B cell (primary cell): ENCODE data around the gene FBXL16. TPM values are rescaled to one million over a fixed set of nuclear protein-coding genes. Genes with fewer than 3 reads are reported as not detected.

Experiments used
- ATAC-seq: fragments of 200-7000 bp; cut with Tn5 transposase; one replicate; pipeline ENCODE4 v1.10.0; 2021; ENCODE audit warnings: low read depth, mild to moderate bottlenecking, moderate number of reproducible peaks, moderate library complexity
- CTCF ChIA-PET: fragments of 350-600 bp; sonication (Branson Sonifier 250); formaldehyde crosslinking; loops from one replicate; lab custom pipeline; 2021; ENCODE audit warnings: antibody characterized with exemption, inconsistent platforms; lab: Charles Lee
- POLR2A ChIA-PET: fragments of 350-600 bp; sonication (Branson Sonifier 250); formaldehyde crosslinking; loops from one replicate; lab custom pipeline; 2021; ENCODE audit warnings: antibody characterized with exemption; lab: Charles Lee
- DNase-seq: peaks from one replicate; pipeline ENCODE4 v3.0.0; 2013
- H2AFZ ChIP-seq: 2 replicates; pipeline ENCODE4 v1.6.1; 2012; ENCODE audit warnings: mild to moderate bottlenecking, low read depth, low read length; ENCODE audit not compliant: insufficient read depth, poor library complexity, severe bottlenecking
- H3K27ac ChIP-seq, 2 donors: 1 replicate in 1 of 2; 2 replicates in 1 of 2; pipeline ENCODE4 v1.5.1; 2012 to 2013; ENCODE audit warnings: low read length in 2 of 2, mild to moderate bottlenecking in 2 of 2, moderate library complexity in 1 of 2
- H3K27me3 ChIP-seq, 4 experiments: fragments of 200-600 bp in 1 of 4; sonication (generic) in 1 of 4; replicated peaks in 1 of 4; 1 replicate in 2 of 4; 2 replicates in 2 of 4; pipeline versions ENCODE4 v1.6.1 to v1.7.0; 2013 to 2016; ENCODE audit warnings: low read length in 3 of 4, mild to moderate bottlenecking in 2 of 4, mixed read lengths in 1 of 4, moderate library complexity in 1 of 4; ENCODE audit not compliant: insufficient read depth in 4 of 4, control insufficient read depth in 3 of 4; ENCODE audit errors: control extremely low read depth in 1 of 4
- H3K36me3 ChIP-seq, 2 experiments: replicated peaks in 1 of 2; 1 replicate in 1 of 2; 2 replicates in 1 of 2; pipeline versions ENCODE4 v1.6.1 to v1.7.1; 2013; ENCODE audit warnings: low read length in 1 of 2; ENCODE audit not compliant: insufficient read depth in 2 of 2, control insufficient read depth in 1 of 2; ENCODE audit errors: control extremely low read depth in 1 of 2, extremely low read depth in 1 of 2
- H3K4me1 ChIP-seq, 2 donors: fragments of 200-600 bp in 1 of 2; sonication (generic) in 1 of 2; 1 replicate in 1 of 2; 2 replicates in 1 of 2; pipeline versions ENCODE4 v1.5.1 to v1.6.1; 2013 to 2017; ENCODE audit warnings: low read length in 2 of 2; ENCODE audit not compliant: control insufficient read depth in 2 of 2, insufficient read depth in 2 of 2
- H3K4me2 ChIP-seq: replicated peaks from 2 replicates; pipeline ENCODE3; 2012; ENCODE audit warnings: mild to moderate bottlenecking, low read depth, low read length; ENCODE audit not compliant: poor library complexity, severe bottlenecking
- H3K4me3 ChIP-seq, 5 experiments: fragments of 200-600 bp in 1 of 5; sonication (generic) in 1 of 5; 1 replicate in 3 of 5; 2 replicates in 2 of 5; pipeline versions ENCODE4 v1.5.1 to v1.7.0; 2011 to 2016; ENCODE audit warnings: low read length in 4 of 5, mild to moderate bottlenecking in 4 of 5, low read depth in 2 of 5, control low read depth in 1 of 5, moderate library complexity in 1 of 5; ENCODE audit not compliant: insufficient read depth in 1 of 5; ENCODE audit errors: control extremely low read depth in 1 of 5, extremely low read depth in 1 of 5
- H3K79me2 ChIP-seq: fragments of 200-600 bp; sonication (generic); one replicate; pipeline ENCODE4 v1.6.0; 2016; ENCODE audit warnings: low read length; ENCODE audit not compliant: control insufficient read depth, insufficient read depth
- H3K9ac ChIP-seq: fragments of 200-600 bp; sonication (generic); 2 replicates; pipeline ENCODE4 v1.6.1; 2017; ENCODE audit warnings: mild to moderate bottlenecking, low read length, moderate library complexity
- H3K9me3 ChIP-seq, 3 donors: one replicate each; pipeline versions ENCODE4 v1.6.1 to v1.7.1; 2013; ENCODE audit warnings: low read length in 2 of 3; ENCODE audit not compliant: control insufficient read depth in 2 of 3, insufficient read depth in 1 of 3; ENCODE audit errors: control extremely low read depth in 1 of 3
- H4K20me1 ChIP-seq: 2 replicates; pipeline ENCODE4 v1.6.0; 2012; ENCODE audit warnings: mild to moderate bottlenecking, low read length; ENCODE audit not compliant: insufficient read depth, control insufficient read depth, poor library complexity, severe bottlenecking
- H3K27ac Mint-ChIP-seq: one replicate; pipeline ENCODE4 v1.8.0; 2021; ENCODE audit warnings: mixed read lengths
- H3K27me3 Mint-ChIP-seq: one replicate; pipeline ENCODE4 v1.8.0; 2021; ENCODE audit warnings: mixed read lengths
- H3K4me1 Mint-ChIP-seq: one replicate; pipeline ENCODE4 v1.8.0; 2021; ENCODE audit warnings: mixed read lengths
- H3K4me3 Mint-ChIP-seq: one replicate; pipeline ENCODE4 v1.8.0; 2021; ENCODE audit warnings: mixed read lengths
- H3K9me3 Mint-ChIP-seq: one replicate; pipeline ENCODE4 v1.8.0; 2022; ENCODE audit warnings: mixed read lengths; ENCODE audit not compliant: insufficient read depth
- EZH2 ChIP-seq: IDR thresholded peaks from 2 replicates; pipeline ENCODE4 v1.6.1; 2012; ENCODE audit warnings: borderline replicate concordance, low read depth, mild to moderate bottlenecking, moderate library complexity, low read length; ENCODE audit not compliant: insufficient read depth, poor library complexity, severe bottlenecking
- WGBS: methylation state at CpG from one replicate; pipeline ENCODE4 v1.1.5; 2013; ENCODE audit warnings: missing lambda C conversion rate; ENCODE audit not compliant: insufficient coverage; 5-methylcytosine and 5-hydroxymethylcytosine counted together
- intact Hi-C: fragments of 100-400 bp; cut with micrococcal nuclease; formaldehyde crosslinking; loops from one replicate; pipeline ENCODE4 v1.10.0; 2022
- polyA plus RNA-seq: library from polyadenylated mRNA; depleted of rRNA; stranded (reverse); fragments of >200 nt; gene quantifications from 2 replicates; pipeline ENCODE4 v1.2.3, GENCODE V29; 2012
- total RNA-seq, 2 donors: library from RNA; stranded (reverse); fragments of 120-200 nt in 1 of 2; gene quantifications; 1 replicate in 1 of 2; 2 replicates in 1 of 2; pipeline versions ENCODE4 v1.2.3 to v1.2.4, GENCODE V29; 2013 to 2022
- TF ChIP-seq, protein P1 (sequence below): fragments of 200-600 bp; IDR thresholded peaks from one replicate; pipeline ENCODE4 v1.8.0; 2022; ENCODE audit warnings: antibody characterized with exemption, mild to moderate bottlenecking

FBXL16 gene
- total and polyA plus RNA-seq, 2 donors (not counting 1 experiment from before 2014, with no cell fraction given) = 2.2 to 5.8 TPM

DNA sequence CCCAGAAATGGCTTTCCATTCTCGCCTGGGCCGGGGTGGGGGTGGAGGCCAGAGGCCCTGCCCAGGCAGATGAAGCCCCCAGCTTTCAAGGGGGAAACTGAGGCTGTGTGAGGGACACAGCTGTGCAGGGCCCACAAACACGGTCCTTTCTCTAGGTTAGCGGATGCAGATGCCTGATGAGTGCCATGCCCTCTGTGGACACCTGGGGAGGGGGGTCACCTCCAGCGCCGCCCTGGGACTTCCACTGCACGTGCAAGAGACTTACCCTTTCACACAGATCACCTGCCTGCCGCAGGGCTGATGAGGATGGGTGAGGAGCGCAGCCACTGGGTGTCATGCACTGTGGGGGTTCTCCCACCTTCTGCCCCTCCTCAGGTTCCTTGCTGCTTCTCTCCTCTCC is 12.8 kb upstream of the FBXL16 start:
- CTCF ChIA-PET = interaction anchor here (1.3 kb wide), 1 partner anchor 10 kb away, joined by 3 read pairs; no protein-coding TSS in a partner anchor

More for the DNA sequence above, 12.8 kb upstream of the FBXL16 start:
- Histone ChIP-seq H2AFZ (no peak overlapping the region), H3K79me2 (no peaks in the 10 kb centered on the region), H3K4me2 (no peak overlapping the region), H3K27ac (no peak overlapping the region), H3K4me1 (peaks cover 28 to 39% of the 10 kb centered on the region in 2 donors), H3K9ac (no peak overlapping the region), H3K36me3 (no peaks in the 10 kb centered on the region), H3K27me3 (peaks cover 0 to 22% (median 10%) of the 10 kb centered on the region in 4 experiments), H3K9me3 (peaks cover 0 to 15% (median 0%) of the 10 kb centered on the region in 3 donors), H4K20me1 (peaks cover 20% of the 10 kb centered on the region), H3K4me3 (no peak overlapping the region)
- no peak for DNase-seq
- H3K4me1 Mint-ChIP-seq = peaks cover 11% of the 10 kb centered on the region
- WGBS = 91% methylated on average over 7 of the region's 9 CpGs
- intact Hi-C loops = loop anchor here (5.0 kb wide), 1 partner anchor 254 kb away; the partner anchor contains the start of gene LMF1
- ATAC-seq = no peak
- TF ChIP-seq EZH2 = no peak
- TF ChIP-seq, protein P1, sequence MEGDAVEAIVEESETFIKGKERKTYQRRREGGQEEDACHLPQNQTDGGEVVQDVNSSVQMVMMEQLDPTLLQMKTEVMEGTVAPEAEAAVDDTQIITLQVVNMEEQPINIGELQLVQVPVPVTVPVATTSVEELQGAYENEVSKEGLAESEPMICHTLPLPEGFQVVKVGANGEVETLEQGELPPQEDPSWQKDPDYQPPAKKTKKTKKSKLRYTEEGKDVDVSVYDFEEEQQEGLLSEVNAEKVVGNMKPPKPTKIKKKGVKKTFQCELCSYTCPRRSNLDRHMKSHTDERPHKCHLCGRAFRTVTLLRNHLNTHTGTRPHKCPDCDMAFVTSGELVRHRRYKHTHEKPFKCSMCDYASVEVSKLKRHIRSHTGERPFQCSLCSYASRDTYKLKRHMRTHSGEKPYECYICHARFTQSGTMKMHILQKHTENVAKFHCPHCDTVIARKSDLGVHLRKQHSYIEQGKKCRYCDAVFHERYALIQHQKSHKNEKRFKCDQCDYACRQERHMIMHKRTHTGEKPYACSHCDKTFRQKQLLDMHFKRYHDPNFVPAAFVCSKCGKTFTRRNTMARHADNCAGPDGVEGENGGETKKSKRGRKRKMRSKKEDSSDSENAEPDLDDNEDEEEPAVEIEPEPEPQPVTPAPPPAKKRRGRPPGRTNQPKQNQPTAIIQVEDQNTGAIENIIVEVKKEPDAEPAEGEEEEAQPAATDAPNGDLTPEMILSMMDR = no peak
- H3K9me3 Mint-ChIP-seq = no peaks in the 10 kb centered on the region
- no peak overlapping the region for H3K27ac Mint-ChIP-seq
- POLR2A ChIA-PET = interaction anchor here (1.3 kb wide), 1 partner anchor 10 kb away, joined by 11 read pairs; no protein-coding TSS in a partner anchor
- peaks cover 3% of the 10 kb centered on the region for H3K27me3 Mint-ChIP-seq
- no peak overlapping the region for H3K4me3 Mint-ChIP-seq
